GM19035 (cell line): Measurements from ENCODE around the gene FYCO1.

Experiments used
- ATAC-seq: cut with Tn5 transposase; IDR thresholded peaks from one replicate; pipeline ENCODE4 v1.9.1; 2021; ENCODE audit not compliant: unreplicated experiment

Gene FYCO1

DNA sequence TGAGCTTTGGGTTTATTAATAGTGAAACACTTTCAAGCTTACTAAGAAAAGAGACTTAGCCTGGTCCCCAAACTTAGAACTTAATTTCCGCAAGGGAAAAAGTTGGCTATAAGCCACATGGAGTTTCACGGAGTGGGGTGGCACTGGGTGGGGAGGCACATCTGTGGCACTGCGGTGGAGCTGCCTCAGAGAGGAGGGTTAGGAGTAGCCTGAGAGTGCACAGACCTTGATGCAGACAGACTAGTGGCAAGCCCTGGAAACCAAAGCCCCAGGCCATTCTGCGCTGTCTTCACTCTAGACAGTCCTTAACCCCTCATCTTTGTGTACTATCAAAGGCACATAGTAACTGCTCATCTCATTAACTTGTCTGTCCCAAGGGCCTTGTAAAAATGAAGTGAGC is 30.4 kb downstream of the FYCO1 start:
- no peak for ATAC-seq

DNA sequence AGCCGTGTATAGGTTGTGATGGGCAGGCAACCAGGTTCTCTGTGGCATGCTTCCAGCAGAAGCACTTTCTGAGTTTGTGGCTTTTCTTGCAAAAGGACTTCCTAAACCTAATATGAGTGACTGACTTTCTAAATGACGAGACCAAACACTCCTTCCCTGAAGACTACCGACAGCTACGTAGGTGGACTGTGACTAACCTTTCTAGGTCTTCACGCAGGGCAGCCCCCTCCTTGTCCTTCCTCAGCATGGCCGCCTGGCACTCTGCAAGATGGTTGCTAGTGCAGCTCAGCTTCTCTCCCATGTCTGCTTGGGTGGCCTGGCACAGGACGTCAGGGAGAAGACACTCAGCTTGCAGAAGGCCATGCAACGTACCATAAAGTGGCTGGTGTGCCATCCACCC is 31.5 kb downstream of the FYCO1 start:
- no peak for ATAC-seq

DNA sequence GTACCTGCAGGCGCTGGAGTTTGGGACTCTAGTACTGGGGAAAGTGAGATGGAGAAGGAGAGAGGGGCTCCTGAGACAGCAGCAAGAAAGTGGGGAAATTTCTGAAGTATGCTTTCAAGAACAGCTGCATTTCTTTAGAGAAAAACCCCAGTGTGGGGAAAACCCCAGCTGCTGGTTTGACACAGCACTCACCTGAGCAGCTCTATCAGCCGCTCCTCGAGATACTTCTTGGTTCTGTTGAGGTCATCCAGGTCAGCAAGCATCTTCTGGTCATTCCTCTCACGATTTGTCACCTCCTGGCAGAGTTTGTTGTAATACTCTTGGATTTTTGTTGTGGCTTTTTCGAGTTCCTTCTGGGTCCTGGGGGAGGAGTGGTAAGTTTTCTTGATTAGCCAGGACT is 33.6 kb downstream of the FYCO1 start:
- ATAC-seq, result peak; percentile 72

DNA sequence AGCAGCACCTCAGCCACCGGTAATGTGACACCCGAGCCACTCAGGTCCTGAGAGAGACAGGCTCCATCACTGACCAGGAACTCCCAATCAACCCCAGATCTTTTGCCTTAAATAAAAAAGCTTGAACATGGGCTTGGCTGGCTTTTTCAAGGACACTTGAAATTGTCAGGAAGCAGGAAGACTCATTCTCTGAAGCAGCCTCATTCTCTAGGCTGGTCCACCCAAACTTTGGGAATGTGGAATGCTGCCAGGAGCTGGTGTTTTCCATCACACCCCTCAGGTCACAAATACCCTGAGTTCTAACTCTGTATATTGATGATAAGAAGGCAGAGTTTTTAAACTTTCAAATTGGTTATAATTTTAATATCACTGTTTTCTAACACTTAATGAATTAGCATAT is 35.3 kb downstream of the FYCO1 start:
- no peak for ATAC-seq

DNA sequence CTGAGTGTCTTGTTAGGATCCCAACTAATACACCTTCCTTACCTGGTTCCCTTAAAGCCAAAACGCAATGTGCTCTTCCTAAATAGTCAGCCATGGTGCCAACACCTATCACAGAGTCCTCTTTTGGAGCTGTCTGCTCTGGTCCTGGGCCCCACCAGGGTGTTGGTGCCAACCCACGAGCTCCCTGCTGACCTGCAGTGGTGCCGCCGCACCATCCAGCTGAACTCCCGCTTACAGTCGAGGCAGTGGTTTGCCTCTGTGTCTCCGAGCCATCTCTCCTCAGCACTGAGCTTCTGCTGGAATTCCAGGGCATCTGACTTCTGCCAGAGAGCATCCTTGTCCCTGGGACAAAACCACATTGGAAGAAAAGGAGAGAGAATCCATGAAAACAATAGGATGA is 36.4 kb downstream of the FYCO1 start:
- ATAC-seq, result no peak

DNA sequence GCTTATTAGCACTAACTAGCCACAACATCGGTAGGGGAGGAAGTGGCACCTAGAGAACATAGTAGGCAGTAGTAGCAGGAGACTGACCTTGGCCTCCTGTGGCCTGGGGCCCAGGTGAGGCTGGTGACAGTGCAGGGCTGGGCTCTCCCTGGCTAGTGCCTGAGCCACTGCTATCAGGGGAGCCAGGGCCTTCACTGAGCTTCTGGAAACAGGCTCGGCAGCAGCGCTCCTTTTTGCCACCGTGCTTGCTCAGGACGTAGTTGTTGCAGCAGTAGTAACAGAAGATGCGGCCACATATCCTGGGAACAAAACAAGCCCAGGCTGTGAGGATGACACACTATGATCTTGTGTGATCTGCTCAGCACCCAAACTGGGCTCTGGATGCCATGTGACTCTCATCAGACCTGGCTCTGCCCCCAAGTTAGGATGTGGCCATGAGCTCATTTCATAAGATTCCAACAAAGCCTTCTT is 37.3 kb downstream of the FYCO1 start:
- no peak for ATAC-seq

DNA sequence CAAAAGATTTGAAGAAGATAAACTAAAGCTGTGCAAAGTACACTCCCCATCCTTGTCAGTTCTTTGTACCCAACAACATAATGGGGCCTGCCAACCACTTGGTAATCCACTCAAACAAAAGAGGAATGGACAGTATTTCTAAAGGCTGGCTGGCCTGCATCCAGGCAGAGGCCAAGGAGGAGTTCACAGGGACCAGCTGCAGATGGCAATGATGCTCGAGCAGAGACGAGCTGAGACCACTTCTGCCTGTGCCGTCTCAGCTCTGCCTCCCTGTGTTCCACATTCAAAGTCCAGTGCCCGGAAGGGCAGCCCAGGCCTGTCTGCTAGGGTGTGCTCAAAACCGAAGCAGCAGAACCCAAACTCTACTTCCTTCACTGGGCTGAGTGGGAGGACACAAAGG is 38.0 kb downstream of the FYCO1 start:
- no peak for ATAC-seq

DNA sequence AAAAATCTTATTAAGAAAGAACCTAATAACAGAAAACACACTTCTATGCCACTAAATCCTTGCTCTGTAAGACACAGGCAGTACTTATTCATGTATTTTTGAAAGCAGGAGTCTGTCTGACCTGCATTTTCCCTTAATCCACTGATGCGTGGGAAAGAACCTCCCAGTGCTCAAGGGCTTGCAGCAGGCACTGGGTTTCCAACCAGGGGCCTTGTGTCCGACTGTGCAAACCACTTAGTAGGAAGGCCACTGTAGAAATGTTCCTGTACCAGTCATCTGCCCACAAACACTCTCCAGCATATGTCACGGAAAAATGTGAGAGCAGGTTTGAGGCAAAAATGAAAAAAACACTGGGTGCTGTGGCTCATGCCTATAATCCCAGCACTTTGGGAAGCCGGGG is 39.9 kb downstream of the FYCO1 start:
- no peak for ATAC-seq

DNA sequence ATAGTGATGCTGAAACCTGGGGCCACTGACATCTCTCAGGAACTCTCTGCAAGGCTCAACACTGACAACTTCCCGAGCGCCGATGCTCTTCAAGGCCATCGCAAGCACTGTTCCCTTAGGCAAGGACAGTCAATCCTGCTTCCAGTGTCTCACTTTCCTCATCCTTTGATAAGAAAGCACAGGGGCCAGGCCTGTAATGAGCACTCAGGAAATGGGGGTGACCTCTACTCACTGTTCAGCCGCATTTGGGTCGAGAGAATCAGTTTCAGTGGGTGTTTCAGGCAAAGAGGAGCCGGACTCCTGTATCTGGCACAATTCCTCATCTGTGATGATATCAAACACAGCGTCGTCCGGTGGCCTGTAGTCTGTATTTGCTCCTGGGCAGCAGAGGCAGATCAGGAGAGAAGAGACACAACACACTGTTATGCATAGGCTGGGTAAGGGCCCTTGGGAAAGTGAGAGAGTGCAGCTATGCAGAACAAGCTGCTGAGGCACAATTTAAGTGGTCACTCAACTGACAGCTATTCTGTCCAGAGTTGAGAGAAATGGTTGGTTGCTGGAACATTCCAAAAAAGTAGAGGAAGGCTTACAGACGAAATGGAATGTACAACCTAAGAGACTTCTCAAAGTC is 40.5 kb downstream of the FYCO1 start:
- ATAC-seq, result no peak

DNA sequence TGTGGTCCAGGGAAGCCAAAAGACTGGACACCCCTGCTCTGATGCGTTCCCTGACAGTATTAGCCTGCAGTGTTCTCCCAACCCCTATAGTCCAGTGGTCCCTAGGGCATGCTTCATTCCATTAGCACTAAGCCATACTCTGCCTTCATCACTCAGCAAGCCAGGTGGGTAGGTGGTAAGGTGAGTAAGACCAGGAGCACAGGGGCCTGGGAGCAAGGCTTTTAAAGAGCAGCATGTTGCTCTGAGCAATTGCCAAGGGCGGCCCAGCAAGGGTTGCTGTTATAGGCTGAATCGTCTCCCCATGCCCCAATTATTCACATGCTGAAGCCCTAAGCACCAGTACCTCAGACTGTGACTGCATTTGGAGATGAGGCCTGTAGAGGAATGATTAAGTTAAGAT is 41.3 kb downstream of the FYCO1 start:
- no peak for ATAC-seq

DNA sequence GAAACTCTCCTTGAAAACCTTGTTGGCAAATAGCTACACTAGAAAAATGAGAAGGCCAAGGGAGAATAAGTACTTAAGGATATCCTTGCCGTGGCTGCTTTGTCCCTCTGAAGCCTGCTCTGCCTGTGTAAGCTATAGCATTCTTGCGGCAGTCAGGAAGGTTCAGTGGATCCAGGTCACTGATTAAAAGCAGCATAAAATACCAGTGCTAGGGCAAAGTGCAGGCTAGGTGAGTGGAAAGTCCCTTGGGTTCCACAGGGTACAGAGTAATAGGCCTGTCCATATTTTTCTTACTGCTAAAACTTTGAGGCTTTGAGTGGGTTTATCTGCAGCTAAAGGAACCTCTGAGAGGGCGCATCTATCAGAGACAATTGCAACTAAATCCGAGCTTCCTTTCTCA is 42.1 kb downstream of the FYCO1 start:
- no peak for ATAC-seq

DNA sequence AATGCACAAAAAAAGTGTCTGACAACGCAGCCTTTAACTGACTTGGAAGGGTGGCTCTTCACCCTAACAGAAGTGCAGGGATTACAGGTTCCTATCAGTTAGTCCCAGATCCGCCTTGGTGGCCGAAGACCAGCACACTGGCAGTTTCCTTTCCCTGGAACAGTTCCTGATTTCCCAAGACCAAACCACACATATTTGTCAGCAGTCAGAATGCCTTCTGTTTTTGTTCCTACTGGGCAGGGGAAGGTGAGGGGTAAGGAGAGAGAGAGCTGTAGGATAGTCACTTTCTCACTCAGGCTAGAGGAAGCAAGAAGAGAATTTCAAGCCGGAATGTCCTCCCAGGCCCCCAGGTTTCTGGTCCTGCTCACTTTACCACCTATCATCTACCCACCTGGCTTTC is 43.2 kb downstream of the FYCO1 start:
- no peak for ATAC-seq

DNA sequence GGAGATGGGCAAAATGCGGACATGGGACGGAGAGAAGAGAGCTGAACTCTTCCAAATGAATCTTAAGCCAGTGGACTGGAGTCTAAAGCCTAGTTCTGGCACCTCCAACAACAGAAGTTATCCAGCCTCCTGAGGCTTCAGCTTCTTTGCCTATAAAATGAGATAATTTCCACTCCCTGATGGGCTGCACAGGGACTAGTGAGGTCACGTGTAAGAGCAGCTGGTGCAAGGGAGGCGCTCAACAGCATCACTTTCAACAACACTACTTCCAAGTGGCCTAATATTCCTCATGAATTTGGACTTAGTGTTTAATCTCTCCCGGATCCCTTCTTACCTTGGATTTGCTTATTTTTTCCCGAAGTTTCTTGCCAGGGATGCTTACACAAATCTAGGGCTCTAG is 43.7 kb downstream of the FYCO1 start:
- ATAC-seq, result no peak

DNA sequence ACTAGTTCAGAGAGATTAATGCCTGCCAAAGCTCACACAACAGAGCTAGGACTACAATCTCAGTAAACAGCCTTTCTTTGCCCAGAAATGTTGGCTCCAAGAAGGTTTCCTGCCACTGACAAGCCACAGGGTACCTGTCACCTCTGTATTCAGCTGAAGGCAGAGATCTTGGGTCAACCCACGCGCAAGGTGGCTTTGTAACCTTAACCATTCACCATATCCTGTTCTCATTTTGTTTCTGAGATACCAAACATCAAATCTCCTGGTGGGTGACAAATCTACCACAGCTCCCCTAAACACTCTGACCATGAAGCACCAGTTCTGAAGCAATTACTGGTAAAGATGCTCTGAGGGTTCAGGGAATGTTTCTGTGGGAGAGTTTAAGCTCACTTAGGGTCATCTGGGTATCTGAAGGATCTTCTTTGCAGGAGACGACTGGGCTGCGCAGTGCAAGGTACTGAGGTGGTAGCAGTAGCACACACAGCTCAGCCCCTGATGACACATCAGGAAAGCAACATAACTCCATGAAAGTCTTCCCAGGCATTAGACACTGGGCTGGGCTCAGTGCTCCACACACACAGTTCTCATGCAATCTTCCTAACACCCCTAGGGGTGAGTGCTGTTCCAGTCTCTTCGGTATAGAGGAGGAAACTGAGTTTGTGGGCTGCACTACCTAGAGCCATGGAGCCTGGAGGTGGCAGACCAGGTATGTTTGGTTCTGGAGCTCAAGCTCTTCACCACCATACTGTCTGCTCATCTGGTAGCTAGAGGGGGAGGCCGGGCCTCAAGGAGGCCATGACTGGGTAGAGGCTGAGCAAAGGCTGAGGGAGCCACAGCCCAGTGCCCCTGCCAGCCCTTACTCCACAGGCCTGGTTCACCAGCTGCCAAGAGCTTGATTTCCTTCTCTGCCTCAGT is 44.7 kb downstream of the FYCO1 start:
- ATAC-seq, result no peak

DNA sequence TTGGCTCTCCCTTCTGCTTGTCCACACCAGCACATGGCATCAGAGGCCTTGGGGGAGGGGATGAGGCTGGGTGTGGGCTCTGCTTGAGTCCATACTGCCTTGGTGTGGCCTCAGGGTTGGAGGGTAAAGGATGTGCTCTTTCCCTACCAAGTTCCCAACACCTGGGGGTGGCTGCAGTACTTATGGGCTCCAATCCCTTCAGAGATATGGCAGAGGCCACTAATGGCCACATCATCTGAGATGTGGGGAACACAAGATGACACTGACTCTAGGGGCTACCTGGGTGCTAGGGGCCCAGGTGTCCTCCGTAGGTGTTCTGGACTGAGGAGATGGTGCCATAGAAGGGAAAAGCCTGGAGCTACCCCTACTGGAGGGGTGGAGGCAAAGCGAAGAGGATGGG is 45.5 kb downstream of the FYCO1 start:
- ATAC-seq, result no peak

DNA sequence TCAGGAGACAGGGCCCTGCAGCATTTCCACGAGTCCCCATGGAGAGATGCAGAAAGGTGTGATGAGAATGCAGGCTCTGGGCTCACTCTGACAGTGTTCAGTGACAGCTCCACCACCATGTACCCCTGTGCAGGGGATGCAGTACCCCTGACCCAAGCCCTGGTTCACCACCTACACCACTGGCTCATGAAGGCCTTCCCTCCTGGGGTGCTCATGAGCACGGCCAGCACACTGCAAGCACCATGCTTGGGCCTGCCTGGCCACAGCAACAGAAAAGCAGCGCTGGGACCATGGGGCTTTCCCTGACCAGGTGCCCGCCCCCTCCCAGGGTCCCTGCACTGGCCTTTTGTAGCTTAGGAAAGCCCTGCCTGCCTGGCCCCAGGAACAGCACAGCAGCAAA is 46.2 kb downstream of the FYCO1 start:
- no peak for ATAC-seq

DNA sequence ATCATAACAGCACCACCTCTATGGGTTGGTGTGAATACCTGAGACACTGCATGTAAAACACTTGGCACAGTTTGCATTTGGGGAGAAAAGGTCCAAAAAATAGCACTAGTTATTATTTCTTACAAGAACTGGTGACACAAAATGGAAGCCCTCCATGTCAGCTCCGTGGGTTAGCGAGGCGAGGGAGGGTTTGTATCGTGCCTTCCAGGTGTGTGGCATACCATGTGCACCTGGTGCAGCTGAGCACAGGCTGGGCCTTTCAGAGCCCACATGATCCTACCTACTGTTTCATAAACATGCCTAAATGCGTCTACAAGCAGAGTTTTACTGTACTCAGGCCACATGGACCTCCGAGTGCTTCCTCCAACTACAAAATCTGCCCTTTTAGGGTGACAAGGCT is 46.7 kb downstream of the FYCO1 start:
- no peak for ATAC-seq

DNA sequence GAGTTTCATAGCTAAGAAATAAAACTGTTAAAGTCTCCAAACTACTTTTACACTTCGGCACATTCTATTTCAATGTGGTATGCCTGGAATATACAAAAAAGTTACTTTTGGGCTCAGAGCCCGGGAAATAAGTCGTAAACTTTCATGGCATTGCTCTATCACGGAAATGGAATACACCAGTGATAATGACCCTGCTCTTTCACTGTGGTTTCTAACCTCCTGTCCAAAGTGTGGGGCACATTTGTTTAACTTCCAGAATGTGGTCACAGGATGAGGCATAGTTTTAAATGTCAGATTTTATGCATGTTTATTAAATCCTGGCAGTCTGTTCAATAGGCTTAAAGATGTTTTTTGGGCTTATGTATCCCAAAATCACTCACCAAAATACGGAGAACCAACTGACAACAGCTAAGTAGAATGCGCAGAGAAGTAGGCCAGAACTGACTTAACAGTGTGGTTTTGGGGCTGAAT is 47.3 kb downstream of the FYCO1 start:
- ATAC-seq, result no peak

DNA sequence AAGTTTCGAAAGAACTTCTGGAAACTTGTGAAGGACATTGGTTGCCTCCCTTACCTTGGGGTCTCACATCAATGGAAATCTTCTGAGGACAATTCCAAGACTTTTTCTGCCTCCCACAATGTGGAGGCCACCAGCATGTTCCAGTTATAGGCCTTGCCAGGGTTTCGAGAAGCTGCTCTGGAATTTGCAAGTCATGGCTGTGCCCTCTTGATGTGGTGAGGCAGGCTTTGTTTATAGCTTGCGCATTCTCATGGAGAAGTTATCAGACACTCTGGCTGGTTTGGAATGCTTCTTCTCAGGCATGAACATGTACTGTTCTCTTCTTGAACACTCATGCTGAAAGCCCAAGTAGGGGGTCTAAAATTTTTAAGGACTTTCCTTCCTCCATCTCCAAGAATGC is 48.3 kb downstream of the FYCO1 start:
- ATAC-seq, result no peak

DNA sequence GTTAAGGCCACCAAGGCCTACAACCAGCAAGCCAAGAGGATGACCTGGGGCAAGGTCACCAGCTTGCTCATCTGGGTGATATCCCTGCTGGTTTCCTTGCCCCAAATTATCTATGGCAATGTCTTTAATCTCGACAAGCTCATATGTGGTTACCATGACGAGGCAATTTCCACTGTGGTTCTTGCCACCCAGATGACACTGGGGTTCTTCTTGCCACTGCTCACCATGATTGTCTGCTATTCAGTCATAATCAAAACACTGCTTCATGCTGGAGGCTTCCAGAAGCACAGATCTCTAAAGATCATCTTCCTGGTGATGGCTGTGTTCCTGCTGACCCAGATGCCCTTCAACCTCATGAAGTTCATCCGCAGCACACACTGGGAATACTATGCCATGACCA is 48.7 kb downstream of the FYCO1 start:
- ATAC-seq, result no peak

DNA sequence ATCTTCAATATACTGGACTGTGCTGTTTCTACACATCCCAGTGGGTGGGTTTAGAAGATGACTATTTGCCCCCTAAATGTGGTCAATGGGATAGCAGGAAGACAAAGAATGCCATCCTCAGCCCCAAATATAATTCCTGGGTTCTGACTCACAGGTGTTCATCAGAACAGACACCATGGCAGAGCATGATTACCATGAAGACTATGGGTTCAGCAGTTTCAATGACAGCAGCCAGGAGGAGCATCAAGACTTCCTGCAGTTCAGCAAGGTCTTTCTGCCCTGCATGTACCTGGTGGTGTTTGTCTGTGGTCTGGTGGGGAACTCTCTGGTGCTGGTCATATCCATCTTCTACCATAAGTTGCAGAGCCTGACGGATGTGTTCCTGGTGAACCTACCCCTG is 49.3 kb downstream of the FYCO1 start:
- ATAC-seq, result no peak

DNA sequence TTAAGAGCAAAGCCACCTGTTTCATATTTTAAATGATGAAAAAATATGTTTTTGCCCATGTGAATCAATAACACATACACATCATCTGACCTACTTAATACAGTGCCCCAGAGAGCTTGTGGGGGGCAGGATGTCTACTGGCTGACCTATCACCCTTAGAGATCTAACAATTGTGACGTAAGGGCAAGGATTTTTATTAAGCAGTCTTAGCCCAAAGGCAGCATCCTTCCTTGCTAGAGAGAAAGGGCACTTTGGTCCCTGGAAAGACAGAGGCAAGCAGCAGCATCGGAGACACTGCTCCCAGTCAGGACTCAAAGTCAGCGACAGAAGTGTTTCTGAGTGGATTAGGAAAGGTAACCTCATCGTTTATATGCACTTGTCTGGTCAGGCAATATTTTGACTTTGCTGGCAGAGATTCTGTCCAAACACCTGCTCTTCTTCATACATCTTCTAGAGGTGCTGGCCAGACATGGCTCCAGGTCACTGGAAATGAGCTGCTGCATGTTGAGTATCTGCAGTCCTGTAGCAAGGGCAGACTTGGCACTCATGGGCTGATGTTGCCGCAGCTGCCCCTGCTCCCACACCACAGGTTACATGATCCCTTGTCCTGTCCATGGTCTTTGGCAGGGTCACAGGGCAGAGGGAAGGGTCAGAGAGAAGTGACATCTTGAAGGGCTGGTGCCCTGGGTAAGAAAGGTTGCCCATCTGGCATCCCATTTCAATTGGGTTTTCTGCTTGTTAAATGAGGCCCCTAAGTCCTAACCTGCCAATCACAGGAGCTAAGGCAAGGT is 50.6 kb downstream of the FYCO1 start:
- ATAC-seq, result no peak
